Epithelial cell of proximal tubule (primary cell): ENCODE data around the gene ME3. TPM values are rescaled to one million over a fixed set of nuclear protein-coding genes. Genes with fewer than 3 reads are reported as not detected.

Experiments used
- DNase-seq: peaks from one replicate; pipeline ENCODE4 v3.0.0-alpha.2; 2011; ENCODE audit warnings: low read depth
- H3K4me3 ChIP-seq: 2 replicates; pipeline ENCODE4 v1.5.1; 2011; ENCODE audit warnings: low read depth, mild to moderate bottlenecking, low read length
- CTCF ChIP-seq: conservative IDR thresholded peaks from 2 replicates; pipeline ENCODE4 v1.5.1; 2012; ENCODE audit warnings: low read depth, mild to moderate bottlenecking, low read length
- total RNA-seq: library from RNA; depleted of rRNA; stranded (reverse); fragments of >200 nt; gene quantifications from 2 replicates; pipeline ENCODE4 v1.2.3, GENCODE V29; 2015

The ME3 gene
- total RNA-seq, 1 donor from 2014 or later: 35.2 TPM

GRCh38 chr11:86461892-86462291 lies 210.5 kb downstream of the ME3 start:
- no peak for TF ChIP-seq CTCF
- no peak overlapping the region for H3K4me3 ChIP-seq
- DNase-seq: no peak

GRCh38 chr11:86460461-86461385 lies 211.7 kb downstream of the ME3 start:
- DNase-seq: no peak
- H3K4me3 ChIP-seq: no peak overlapping the region
- no peak for TF ChIP-seq CTCF

- no peak for TF ChIP-seq CTCF
- peak; percentile 52 for DNase-seq
- no peak overlapping the region for H3K4me3 ChIP-seq
Measured at GRCh38 chr11:86459682-86460460, 212.5 kb downstream of the ME3 start.

GRCh38 chr11:86459002-86459385 lies 213.4 kb downstream of the ME3 start:
- no peak for TF ChIP-seq CTCF
- no peak overlapping the region for H3K4me3 ChIP-seq
- DNase-seq: no peak

GRCh38 chr11:86458294-86459001 lies 214.0 kb downstream of the ME3 start:
- TF ChIP-seq CTCF: no peak
- H3K4me3 ChIP-seq: no peak overlapping the region
- no peak for DNase-seq

GRCh38 chr11:86456075-86456939 lies 216.1 kb downstream of the ME3 start:
- DNase-seq: no peak
- no peak overlapping the region for H3K4me3 ChIP-seq
- TF ChIP-seq CTCF: peak; percentile 92
